Measurements from ENCODE around the gene EDC4.

The EDC4 gene

GRCh38 chr16:67928561-67929364 lies 55.9 kb downstream of the EDC4 start:
- TF ChIP-seq EZH2phosphoT487 (conservative IDR thresholded peaks at IDR 0.05; ENCODE audit: low read length) (no peak), CTCF (IDR thresholded peaks at IDR 0.05; ENCODE audit: insufficient read depth, low read length, poor library complexity, severe bottlenecking) (peak; percentile 95)
- Histone ChIP-seq H4K20me1 (ENCODE audit: low read depth, low read length) (no peaks in the 10 kb centered on the region; the same call in 1 of the 2 replicates), H3K4me3 (ENCODE audit: insufficient read depth, low read length, poor library complexity, severe bottlenecking) (no peak overlapping the region), H3K36me3 (ENCODE audit: low read length) (no peaks in the 10 kb centered on the region), H3K9me3 (ENCODE audit: insufficient read depth, low read length) (no peaks in the 10 kb centered on the region), H3K9ac (ENCODE audit: low read length) (no peak overlapping the region), H3F3A (ENCODE audit: insufficient read depth) (no peaks in the 10 kb centered on the region), H3K79me2 (ENCODE audit: insufficient read depth, low read length) (no peaks in the 10 kb centered on the region), H3K9me2 (replicated peaks; ENCODE audit: insufficient read depth, low read length) (no peaks in the 10 kb centered on the region), H3K4me2 (ENCODE audit: low read depth, low read length, poor library complexity, severe bottlenecking) (no peak overlapping the region), H3K27ac (ENCODE audit: low read depth, low read length) (no peak overlapping the region), H2AFZ (ENCODE audit: low read depth, low read length, severe bottlenecking) (no peak overlapping the region), H3K27me3 (ENCODE audit: low read length) (no peaks in the 10 kb centered on the region)

GRCh38 chr16:67930191-67930590 lies 57.3 kb downstream of the EDC4 start:
- Histone ChIP-seq H3K4me3 (ENCODE audit: insufficient read depth, low read length, poor library complexity, severe bottlenecking) (no peak overlapping the region), H2AFZ (ENCODE audit: low read depth, low read length, severe bottlenecking) (no peak overlapping the region), H4K20me1 (ENCODE audit: low read depth, low read length) (no peaks in the 10 kb centered on the region; the same call in 1 of the 2 replicates), H3K79me2 (ENCODE audit: insufficient read depth, low read length) (peaks cover 6% of the 10 kb centered on the region), H3F3A (ENCODE audit: insufficient read depth) (no peaks in the 10 kb centered on the region), H3K9me2 (replicated peaks; ENCODE audit: insufficient read depth, low read length) (no peaks in the 10 kb centered on the region), H3K9ac (ENCODE audit: low read length) (no peak overlapping the region), H3K4me2 (ENCODE audit: low read depth, low read length, poor library complexity, severe bottlenecking) (no peak overlapping the region), H3K36me3 (ENCODE audit: low read length) (no peaks in the 10 kb centered on the region), H3K9me3 (ENCODE audit: insufficient read depth, low read length) (no peaks in the 10 kb centered on the region), H3K27ac (ENCODE audit: low read depth, low read length) (no peak overlapping the region), H3K27me3 (ENCODE audit: low read length) (no peaks in the 10 kb centered on the region)
- TF ChIP-seq EZH2phosphoT487 (conservative IDR thresholded peaks at IDR 0.05; ENCODE audit: low read length) (no peak), CTCF (IDR thresholded peaks at IDR 0.05; ENCODE audit: insufficient read depth, low read length, poor library complexity, severe bottlenecking) (no peak)

GRCh38 chr16:67930678-67931211 lies 57.9 kb downstream of the EDC4 start:
- Histone ChIP-seq H3K4me2 (ENCODE audit: low read depth, low read length, poor library complexity, severe bottlenecking) (no peak overlapping the region), H3K9ac (ENCODE audit: low read length) (no peak overlapping the region), H3K27ac (ENCODE audit: low read depth, low read length) (no peak overlapping the region), H3K9me3 (ENCODE audit: insufficient read depth, low read length) (no peaks in the 10 kb centered on the region), H3K4me3 (ENCODE audit: insufficient read depth, low read length, poor library complexity, severe bottlenecking) (no peak overlapping the region), H2AFZ (ENCODE audit: low read depth, low read length, severe bottlenecking) (no peak overlapping the region), H3K9me2 (replicated peaks; ENCODE audit: insufficient read depth, low read length) (no peaks in the 10 kb centered on the region), H3K79me2 (ENCODE audit: insufficient read depth, low read length) (peaks cover 9% of the 10 kb centered on the region), H3F3A (ENCODE audit: insufficient read depth) (no peaks in the 10 kb centered on the region), H3K27me3 (ENCODE audit: low read length) (no peaks in the 10 kb centered on the region), H4K20me1 (ENCODE audit: low read depth, low read length) (no peaks in the 10 kb centered on the region; the same call in 1 of the 2 replicates), H3K36me3 (ENCODE audit: low read length) (no peaks in the 10 kb centered on the region)
- no peak for TF ChIP-seq EZH2phosphoT487 (conservative IDR thresholded peaks at IDR 0.05; ENCODE audit: low read length)
- no peak for TF ChIP-seq CTCF (IDR thresholded peaks at IDR 0.05; ENCODE audit: insufficient read depth, low read length, poor library complexity, severe bottlenecking)

Measured in SU-DHL-6 (cell line).